OCI-LY1 (cell line): ENCODE measurements around the gene EFHD1.

Source experiments
- H2AFZ ChIP-seq: fragments of 200-600 bp; sonication (generic), shearing (Covaris generic); 2 replicates; pipeline ENCODE4 v1.6.0; 2014; ENCODE audit warnings: antibody characterized with exemption, mild to moderate bottlenecking, low read length
- H3F3A ChIP-seq: fragments of 200-600 bp; sonication (generic), shearing (Covaris generic); 2 replicates; pipeline ENCODE4 v1.6.0; 2014; ENCODE audit warnings: mild to moderate bottlenecking, antibody characterized with exemption, low read length, moderate library complexity; ENCODE audit not compliant: insufficient read depth
- H3K27ac ChIP-seq: fragments of 200-600 bp; sonication (generic); 2 replicates; pipeline ENCODE4 v1.5.1; 2014; ENCODE audit warnings: low read length, mixed run types, mild to moderate bottlenecking, low read depth; ENCODE audit not compliant: poor library complexity, severe bottlenecking
- H3K27me3 ChIP-seq: fragments of 200-600 bp; sonication (generic); 2 replicates; pipeline ENCODE4 v1.6.0; 2014; ENCODE audit warnings: antibody characterized with exemption, mild to moderate bottlenecking, low read length, moderate library complexity; ENCODE audit not compliant: insufficient read depth
- H3K36me3 ChIP-seq: fragments of 200-600 bp; sonication (generic); 2 replicates; pipeline ENCODE4 v1.6.1; 2014; ENCODE audit warnings: mild to moderate bottlenecking, antibody characterized with exemption, low read length, moderate library complexity, mixed read lengths; ENCODE audit not compliant: insufficient read depth
- H3K4me1 ChIP-seq: fragments of 200-600 bp; sonication (generic); 2 replicates; pipeline ENCODE4 v1.5.1; 2014; ENCODE audit warnings: mild to moderate bottlenecking, low read length, moderate library complexity; ENCODE audit not compliant: insufficient read depth, severe bottlenecking
- H3K4me2 ChIP-seq: fragments of 200-600 bp; sonication (generic), shearing (Covaris generic); 2 replicates; pipeline ENCODE4 v1.6.1; 2014; ENCODE audit warnings: low read length
- H3K4me3 ChIP-seq: fragments of 200-600 bp; sonication (generic); 2 replicates; pipeline ENCODE4 v1.5.1; 2014; ENCODE audit warnings: low read length, low read depth, mild to moderate bottlenecking, mixed read lengths; ENCODE audit not compliant: poor library complexity, severe bottlenecking
- H3K79me2 ChIP-seq: fragments of 200-600 bp; shearing (Covaris generic); 2 replicates; pipeline ENCODE4 v1.6.1; 2016; ENCODE audit warnings: mixed run types, low read length, mixed read lengths; ENCODE audit not compliant: insufficient read depth
- H3K9ac ChIP-seq: fragments of 200-600 bp; sonication (generic), shearing (Covaris generic); 2 replicates; pipeline ENCODE4 v1.6.1; 2014; ENCODE audit warnings: mild to moderate bottlenecking, low read length, mixed read lengths
- H3K9me2 ChIP-seq: fragments of 200-600 bp; sonication (generic), shearing (Covaris generic); 2 replicates; pipeline ENCODE4 v1.6.1; 2014; ENCODE audit warnings: low read depth, mild to moderate bottlenecking, low read length, mixed read lengths
- H3K9me3 ChIP-seq: fragments of 200-600 bp; shearing (Covaris generic); 2 replicates; pipeline ENCODE4 v1.6.1; 2014; ENCODE audit warnings: low read length, mixed read lengths
- H4K20me1 ChIP-seq: fragments of 200-600 bp; sonication (generic), shearing (Covaris generic); 2 replicates; pipeline ENCODE4 v1.6.0; 2016; ENCODE audit warnings: mild to moderate bottlenecking, low read length; ENCODE audit not compliant: insufficient read depth
- CTCF ChIP-seq: fragments of 200-600 bp; sonication (generic), shearing (Covaris generic); IDR thresholded peaks from 2 replicates; pipeline ENCODE4 v1.5.1; 2017; ENCODE audit warnings: mild to moderate bottlenecking, antibody characterized with exemption, low read length, moderate library complexity, mixed read lengths
- EZH2 ChIP-seq: fragments of 200-600 bp; sonication (generic), shearing (Covaris generic); IDR thresholded peaks from 2 replicates; pipeline ENCODE4 v1.8.0; 2017; ENCODE audit warnings: borderline replicate concordance, mixed run types, mild to moderate bottlenecking, antibody characterized with exemption, low read length, moderate library complexity, mixed read lengths

Gene EFHD1

GRCh38 chr2:232645061-232645460, 11.7 kb downstream of the EFHD1 start:
- H3K4me3 ChIP-seq: no peak overlapping the region
- no peak overlapping the region for H2AFZ ChIP-seq
- no peaks in the 10 kb centered on the region for H3F3A ChIP-seq
- H3K4me2 ChIP-seq: no peak overlapping the region
- no peaks in the 10 kb centered on the region for H4K20me1 ChIP-seq
- no peaks in the 10 kb centered on the region for H3K79me2 ChIP-seq
- H3K9me3 ChIP-seq: no peaks in the 10 kb centered on the region
- no peaks in the 10 kb centered on the region for H3K27me3 ChIP-seq
- no peaks in the 10 kb centered on the region for H3K36me3 ChIP-seq
- H3K4me1 ChIP-seq: no peaks in the 10 kb centered on the region
- no peak overlapping the region for H3K9ac ChIP-seq
- H3K27ac ChIP-seq: no peak overlapping the region
- no peaks in the 10 kb centered on the region for H3K9me2 ChIP-seq
- TF ChIP-seq EZH2 (no peak), CTCF (no peak)

- TF ChIP-seq EZH2 (no peak), CTCF (no peak)
Measured at GRCh38 chr2:232646726-232647125, 13.3 kb downstream of the EFHD1 start.

GRCh38 chr2:232647261-232647660, 13.9 kb downstream of the EFHD1 start:
- Histone ChIP-seq H3K9me2 (no peaks in the 10 kb centered on the region), H3K79me2 (no peaks in the 10 kb centered on the region), H3K27ac (no peak overlapping the region), H3F3A (no peaks in the 10 kb centered on the region), H3K36me3 (no peaks in the 10 kb centered on the region), H3K9ac (no peak overlapping the region), H3K9me3 (no peaks in the 10 kb centered on the region), H3K4me1 (no peaks in the 10 kb centered on the region), H3K27me3 (no peaks in the 10 kb centered on the region), H3K4me3 (no peak overlapping the region), H3K4me2 (no peak overlapping the region), H4K20me1 (no peaks in the 10 kb centered on the region), H2AFZ (no peak overlapping the region)
- no peak for TF ChIP-seq EZH2
- TF ChIP-seq CTCF: no peak

More at GRCh38 chr2:232646726-232647125, 13.3 kb downstream of the EFHD1 start:
- H3K9ac ChIP-seq: no peak overlapping the region
- no peaks in the 10 kb centered on the region for H3K9me2 ChIP-seq
- H4K20me1 ChIP-seq: no peaks in the 10 kb centered on the region
- no peaks in the 10 kb centered on the region for H3K4me1 ChIP-seq
- no peaks in the 10 kb centered on the region for H3K9me3 ChIP-seq
- no peaks in the 10 kb centered on the region for H3K36me3 ChIP-seq
- no peak overlapping the region for H2AFZ ChIP-seq
- H3K27me3 ChIP-seq: no peaks in the 10 kb centered on the region
- H3K79me2 ChIP-seq: no peaks in the 10 kb centered on the region
- H3K27ac ChIP-seq: no peak overlapping the region
- H3K4me2 ChIP-seq: no peak overlapping the region
- no peaks in the 10 kb centered on the region for H3F3A ChIP-seq
- H3K4me3 ChIP-seq: no peak overlapping the region
